Medulla oblongata (tissue), 1 donor: ENCODE data around the gene CAPN8.

Experiments
- DNase-seq: peaks from one replicate; pipeline ENCODE4 v3.0.0-alpha.2; 2015; ENCODE audit errors: extremely low spot score

CAPN8 gene

GRCh38 chr1:223665592-223666312 lies at the start of gene CAPN8:
Gene CAPN8, minus strand, starts transcription at chr1:223665701. Its CDS starts 55 bp downstream, at chr1:223665646.
- DNase-seq, result no peak

- no peak for DNase-seq
Observed at GRCh38 chr1:223714849-223715603, 49.5 kb upstream of the CAPN8 start.

- no peak for DNase-seq
Observed at GRCh38 chr1:223714421-223714724, 48.9 kb upstream of the CAPN8 start.

- DNase-seq, result no peak
Observed at GRCh38 chr1:223713546-223714420, 48.3 kb upstream of the CAPN8 start.

- peak; percentile 45 for DNase-seq
Observed at GRCh38 chr1:223712850-223713474, 47.5 kb upstream of the CAPN8 start.

GRCh38 chr1:223712194-223712849 lies 46.8 kb upstream of the CAPN8 start, which contains the start of gene CAPN2:
Gene CAPN2, plus strand, starts transcription at chr1:223712539. Its CDS starts 102 bp downstream, at chr1:223712641.
- DNase-seq, result peak; percentile 79

- DNase-seq, result no peak
Observed at GRCh38 chr1:223711747-223712193, 46.3 kb upstream of the CAPN8 start.

- no peak for DNase-seq
Observed at GRCh38 chr1:223711173-223711572, 45.7 kb upstream of the CAPN8 start.

GRCh38 chr1:223710179-223711133 lies 45.0 kb upstream of the CAPN8 start:
- no peak for DNase-seq

- DNase-seq, result no peak
Observed at GRCh38 chr1:223709598-223709997, 44.1 kb upstream of the CAPN8 start.

GRCh38 chr1:223708651-223709268 lies 43.3 kb upstream of the CAPN8 start:
- no peak for DNase-seq

GRCh38 chr1:223708001-223708359 lies 42.5 kb upstream of the CAPN8 start:
- no peak for DNase-seq

GRCh38 chr1:223707256-223708000 lies 41.9 kb upstream of the CAPN8 start:
- peak; percentile 31 for DNase-seq

- no peak for DNase-seq
Observed at GRCh38 chr1:223706077-223706973, 40.8 kb upstream of the CAPN8 start.

- DNase-seq, result no peak
Observed at GRCh38 chr1:223704921-223705878, 39.7 kb upstream of the CAPN8 start.

GRCh38 chr1:223703668-223704013 lies 38.1 kb upstream of the CAPN8 start:
- DNase-seq, result no peak
